Skeletal muscle satellite cell (primary cell): ENCODE results near the gene MBD3L2.

Experiments used
- H3K27me3 ChIP-seq: 2 replicates; pipeline ENCODE4 v1.7.0; 2013; ENCODE audit warnings: low read length; ENCODE audit not compliant: control insufficient read depth, insufficient read depth
- H3K36me3 ChIP-seq: 2 replicates; pipeline ENCODE4 v1.7.0; 2013; ENCODE audit warnings: mild to moderate bottlenecking, control low read depth, low read length; ENCODE audit not compliant: insufficient read depth
- H3K4me1 ChIP-seq: 2 replicates; pipeline ENCODE4 v1.7.0; 2013; ENCODE audit warnings: low read length; ENCODE audit not compliant: control insufficient read depth, insufficient read depth
- H3K4me2 ChIP-seq: 2 replicates; pipeline ENCODE4 v1.7.0; 2013; ENCODE audit warnings: mild to moderate bottlenecking, low read length
- H3K4me3 ChIP-seq: 2 replicates; pipeline ENCODE4 v1.7.0; 2013; ENCODE audit warnings: low read length
- H3K9ac ChIP-seq: 2 replicates; pipeline ENCODE4 v1.7.0; 2013; ENCODE audit warnings: mild to moderate bottlenecking, low read depth, low read length, moderate library complexity
- H3K9me3 ChIP-seq: replicated peaks from 2 replicates; pipeline ENCODE4 v1.7.0; 2013; ENCODE audit warnings: mild to moderate bottlenecking, control low read depth, low read length

The MBD3L2 gene

DNA sequence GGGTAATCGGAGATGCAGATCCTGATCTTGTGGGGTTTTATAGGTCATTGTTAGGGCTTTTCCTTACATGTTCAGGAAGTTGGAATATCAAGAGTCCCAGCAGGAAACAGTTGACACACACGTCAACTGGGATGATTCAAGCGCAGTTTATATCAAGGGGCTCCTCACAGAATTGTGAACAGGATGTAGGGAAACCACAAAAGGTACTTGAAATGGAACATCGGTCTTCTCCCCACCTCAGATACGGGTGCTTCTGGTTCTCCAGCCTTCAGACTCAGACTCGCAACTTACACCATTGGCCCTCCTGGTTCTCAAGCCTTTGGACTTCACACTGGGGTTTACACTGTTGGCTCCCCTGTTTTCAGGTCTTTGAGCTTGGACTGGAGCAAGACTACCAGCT is 39.9 kb downstream of the MBD3L2 start:
- H3K36me3 ChIP-seq, result peaks cover 23% of the 10 kb centered on the region
- no peak overlapping the region for H3K9ac ChIP-seq
- H3K4me2 ChIP-seq, result no peak overlapping the region
- H3K9me3 ChIP-seq, result peaks cover 37% of the 10 kb centered on the region
- no peaks in the 10 kb centered on the region for H3K4me1 ChIP-seq
- H3K27me3 ChIP-seq, result no peaks in the 10 kb centered on the region
- no peak overlapping the region for H3K4me3 ChIP-seq

DNA sequence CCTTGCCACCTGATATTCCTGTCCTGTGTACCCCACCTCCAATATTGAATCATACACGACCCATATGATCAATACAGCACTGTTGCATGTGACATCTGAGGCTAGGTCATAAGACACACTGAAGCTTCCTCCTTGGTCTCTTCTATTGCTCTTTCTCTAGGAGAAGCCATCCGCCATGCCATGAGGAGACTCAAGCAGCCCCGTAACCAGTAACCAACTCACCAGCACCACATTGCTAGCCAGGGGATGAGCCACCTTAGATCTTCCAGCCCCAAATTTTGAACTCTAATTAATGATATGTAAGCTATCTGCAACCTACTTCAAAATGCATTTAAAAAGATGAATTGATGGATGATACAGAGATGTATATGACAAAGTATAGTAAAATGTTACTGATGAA is 49.0 kb downstream of the MBD3L2 start:
- H3K27me3 ChIP-seq, result no peaks in the 10 kb centered on the region
- peaks cover 5% of the 10 kb centered on the region for H3K4me1 ChIP-seq
- peaks cover 4% of the 10 kb centered on the region for H3K9me3 ChIP-seq
- H3K9ac ChIP-seq, result peak overlapping the region; percentile 88
- peak overlapping the region; percentile 74 for H3K4me2 ChIP-seq
- H3K36me3 ChIP-seq, result no peaks in the 10 kb centered on the region
- H3K4me3 ChIP-seq, result peak overlapping the region; percentile 72

DNA sequence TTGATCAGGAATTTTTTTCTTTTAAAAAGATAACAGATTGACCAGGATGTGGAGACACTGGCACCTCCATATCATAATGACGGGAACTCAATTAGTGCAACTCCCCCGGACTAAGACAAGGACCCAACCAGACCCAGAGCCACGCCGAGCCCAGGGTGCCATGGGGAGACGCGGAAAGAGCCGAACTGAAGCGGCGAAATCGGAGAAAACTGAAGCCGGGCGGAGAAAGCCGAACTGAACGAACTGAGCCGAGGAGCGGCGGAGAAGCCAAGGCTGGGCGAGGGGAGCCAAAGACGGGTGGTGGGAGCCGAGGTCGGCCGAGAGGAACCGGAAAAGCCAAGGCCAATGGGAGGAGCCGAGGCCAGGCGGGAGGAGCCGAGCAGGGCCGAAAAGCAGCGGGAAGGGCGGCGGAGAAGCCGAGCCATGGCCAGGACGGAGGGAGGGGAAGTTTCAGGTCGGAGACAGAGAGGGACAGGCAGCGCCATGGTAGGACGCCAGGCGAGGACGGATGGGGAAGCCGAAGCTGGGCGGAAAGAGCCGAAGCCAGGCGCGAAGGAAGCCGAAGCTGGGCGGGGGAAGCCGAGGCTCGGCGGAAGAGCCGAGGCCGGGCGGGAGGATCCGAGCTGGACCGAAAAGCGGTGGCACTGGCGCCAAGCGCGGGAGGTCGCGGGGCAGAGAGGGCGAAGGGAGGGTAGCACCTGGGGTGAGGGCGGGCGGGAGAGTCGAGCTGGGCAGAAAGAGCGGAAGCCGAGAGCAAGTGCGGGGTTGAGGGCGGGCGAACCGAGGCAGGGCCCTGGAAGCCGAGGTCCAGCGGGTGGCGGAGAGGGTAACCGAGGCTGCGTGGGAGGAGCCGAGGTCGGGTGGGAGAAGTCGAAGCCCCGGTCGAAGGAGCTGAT is 49.8 kb downstream of the MBD3L2 start:
- Histone ChIP-seq H3K4me2 (peak overlapping the region; percentile 74), H3K9ac (peak overlapping the region; percentile 88), H3K4me3 (peak overlapping the region; percentile 72), H3K4me1 (peaks cover 5% of the 10 kb centered on the region), H3K27me3 (no peaks in the 10 kb centered on the region), H3K36me3 (no peaks in the 10 kb centered on the region), H3K9me3 (peaks cover 4% of the 10 kb centered on the region)

DNA sequence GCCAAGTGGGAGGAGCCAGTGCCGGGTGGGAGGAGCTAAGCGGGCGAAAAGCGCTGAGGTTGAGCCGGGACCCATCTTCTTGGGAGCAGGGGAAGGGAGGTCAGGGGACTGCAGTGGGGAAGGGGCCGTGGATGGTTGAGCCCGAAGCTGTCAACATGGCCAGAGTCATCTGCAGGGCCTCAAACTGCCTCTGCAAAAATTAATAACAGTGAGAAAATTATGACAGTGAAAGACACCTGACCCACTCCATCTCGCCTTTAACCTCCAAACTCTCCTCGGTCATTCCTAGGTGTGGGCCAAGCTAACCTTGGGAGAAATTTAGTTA is 50.4 kb downstream of the MBD3L2 start:
- peaks cover 4% of the 10 kb centered on the region for H3K9me3 ChIP-seq
- no peaks in the 10 kb centered on the region for H3K36me3 ChIP-seq
- peak overlapping the region; percentile 88 for H3K9ac ChIP-seq
- peak overlapping the region; percentile 72 for H3K4me3 ChIP-seq
- peak overlapping the region; percentile 74 for H3K4me2 ChIP-seq
- H3K27me3 ChIP-seq, result peaks cover under 1% of the 10 kb centered on the region
- peaks cover 5% of the 10 kb centered on the region for H3K4me1 ChIP-seq
